Kasumi-1 (cell line): Measurements from ENCODE around the gene MYT1.
"Not testable (repeated sequence)": the region's sequence is repeated elsewhere in the genome, so short reads cannot be mapped to it uniquely, and the experiment has no call there.

ENCODE experiments used
- DNase-seq, 2 experiments: peaks; one replicate each; lab custom pipeline; 2025; lab: John Stamatoyannopoulos, UW

The MYT1 gene

DNA sequence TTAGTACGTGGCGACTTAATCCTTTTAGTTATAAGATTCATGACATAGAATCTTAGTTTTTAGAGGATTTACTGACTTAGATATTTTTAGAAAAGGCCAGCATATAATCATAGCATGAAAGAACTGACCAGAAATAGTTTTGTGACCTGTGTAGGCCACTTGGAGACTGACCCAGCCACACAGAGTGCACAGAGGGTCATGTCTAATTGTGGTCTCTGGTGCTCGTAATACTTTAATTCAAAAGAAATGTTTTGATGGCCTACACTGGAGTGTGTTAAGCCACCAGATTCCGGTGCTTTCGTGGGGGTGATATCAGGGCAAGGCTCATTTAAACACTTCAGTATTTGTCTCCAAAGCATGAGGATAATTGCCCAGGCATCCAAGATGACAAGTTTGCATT lies 102.7 kb downstream of the MYT1 start:
- no peak for DNase-seq

GRCh38 chr20:64268174-64268573 lies 103.9 kb downstream of the MYT1 start:
- no peak for DNase-seq

DNA sequence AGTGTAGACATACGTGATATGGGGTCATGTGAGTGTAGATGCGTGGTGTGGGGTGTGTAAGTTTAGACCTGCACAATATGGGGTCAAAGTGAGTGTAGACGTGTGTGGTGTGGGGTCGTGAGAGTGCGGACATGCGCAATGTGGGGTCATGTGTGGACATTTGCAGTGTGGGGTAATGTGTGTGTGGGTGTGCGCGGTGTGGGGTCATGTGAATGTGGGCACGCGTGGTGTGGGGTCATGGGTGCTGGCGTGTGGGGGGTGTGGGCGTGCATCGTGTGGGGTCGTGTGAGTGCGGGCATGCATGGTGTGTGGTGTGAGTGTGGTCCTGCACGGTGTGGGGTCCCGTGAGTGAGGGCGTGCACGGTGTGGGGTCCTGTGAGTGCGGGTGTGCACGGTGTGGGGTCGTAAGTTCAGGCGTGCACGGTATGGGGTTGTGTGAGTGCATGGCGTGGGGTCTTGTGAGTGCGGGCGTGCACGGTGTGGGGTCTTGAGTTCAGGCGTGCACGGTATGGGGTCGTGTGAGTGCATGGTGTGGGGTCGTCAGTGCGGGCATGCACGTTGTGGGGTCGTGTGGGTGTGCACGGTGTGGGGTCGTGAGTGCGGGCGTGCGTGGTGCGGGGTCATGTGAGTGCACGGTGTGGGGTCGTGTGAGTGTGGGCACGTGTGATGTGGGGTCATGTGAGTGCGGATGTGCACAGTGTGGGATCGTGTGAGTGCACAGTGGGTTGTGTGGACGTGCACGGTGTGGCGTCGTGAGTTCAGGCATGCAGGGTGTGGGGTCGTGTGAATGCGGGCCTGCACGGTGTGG lies 105.6 kb downstream of the MYT1 start:
- no peak for DNase-seq

DNA sequence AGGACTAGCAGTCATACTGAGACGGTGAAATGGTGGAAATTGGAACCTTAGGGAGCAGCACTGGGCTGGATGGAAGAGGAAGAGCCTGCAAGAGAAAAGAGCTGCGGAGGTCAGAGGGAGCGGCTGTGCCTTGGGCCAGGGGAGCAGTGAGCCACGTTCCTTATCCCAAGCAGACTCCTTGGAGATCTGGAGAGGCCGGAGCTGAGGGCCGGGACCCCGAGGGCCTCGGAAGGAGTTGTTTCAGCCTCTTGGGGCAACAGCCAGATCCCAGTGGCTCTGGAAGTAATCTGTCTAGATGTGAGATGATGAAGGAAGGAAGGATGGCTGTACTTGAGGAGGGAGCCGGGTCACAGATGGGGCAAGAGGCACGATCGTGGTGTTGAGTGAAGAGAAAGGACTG lies 107.4 kb downstream of the MYT1 start:
- DNase-seq: no peak

GRCh38 chr20:64273109-64273508 lies 108.9 kb downstream of the MYT1 start:
- DNase-seq: no peak

- no peak for DNase-seq
These were observed 112.6 kb downstream of the MYT1 start for GRCh38 chr20:64276817-64277216.

GRCh38 chr20:64277571-64278316 lies 113.5 kb downstream of the MYT1 start:
- DNase-seq: no peak

GRCh38 chr20:64278317-64278681 lies 114.0 kb downstream of the MYT1 start:
- DNase-seq: no peak

GRCh38 chr20:64279826-64280459 lies 115.7 kb downstream of the MYT1 start:
- no peak for DNase-seq

GRCh38 chr20:64280460-64280843 lies 116.2 kb downstream of the MYT1 start:
- no peak for DNase-seq

- no peak for DNase-seq
These were observed 119.4 kb downstream of the MYT1 start for GRCh38 chr20:64283646-64284045.

DNA sequence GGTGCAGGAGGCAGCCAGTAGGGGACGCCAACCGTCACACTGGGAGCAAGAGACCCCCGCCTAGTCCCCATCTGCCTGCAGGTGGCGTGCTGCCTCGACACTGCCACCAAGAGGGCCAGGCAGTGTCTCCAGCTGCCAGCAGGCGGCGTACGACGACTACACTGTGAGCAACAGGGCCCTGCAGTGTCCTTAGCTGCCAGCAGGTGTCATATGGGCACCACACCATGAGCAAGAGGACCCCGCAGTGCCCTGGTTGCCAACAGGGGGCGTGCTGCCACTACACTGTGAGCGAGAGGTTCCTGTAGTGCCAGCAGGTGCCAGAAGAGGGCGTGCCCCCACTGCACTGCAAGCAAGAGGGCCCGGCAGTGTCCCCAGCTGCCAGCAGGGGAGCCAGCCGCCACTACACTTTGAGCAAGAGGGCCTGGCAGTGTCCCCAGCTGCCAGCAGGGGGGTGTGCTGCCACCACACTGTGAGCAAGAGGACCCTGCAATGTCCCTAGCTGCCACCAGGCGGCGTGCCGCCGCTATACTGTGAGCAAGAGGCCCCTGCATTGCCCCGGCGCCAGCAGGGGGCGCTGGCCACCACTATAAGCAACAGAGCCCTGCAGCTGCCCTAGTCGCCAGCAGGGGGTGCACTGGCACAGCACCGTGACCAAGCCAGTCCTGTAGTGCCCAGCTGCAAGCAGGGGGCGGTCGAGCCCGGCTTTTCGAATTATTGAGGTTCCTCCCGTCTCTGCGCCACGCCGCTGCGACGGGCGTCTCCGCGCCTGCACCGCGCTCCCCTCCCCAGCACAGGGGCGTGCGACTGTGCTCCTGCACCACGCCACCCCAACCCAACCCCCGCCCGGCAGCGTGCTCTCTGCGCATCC lies 121.6 kb downstream of the MYT1 start:
- peak; percentile 7 to 27 for DNase-seq

- DNase-seq: not testable (repeated sequence)
These were observed 122.4 kb downstream of the MYT1 start for GRCh38 chr20:64286447-64287263.

GRCh38 chr20:64287264-64287590 lies 123.0 kb downstream of the MYT1 start:
- DNase-seq: not testable (repeated sequence)
